HepG2 (cell line): Measurements from ENCODE around the gene SEBOX.

Experiments used
- ARID4A ChIP-seq: sonication (generic); formaldehyde crosslinking; IDR thresholded peaks from 2 replicates; pipeline ENCODE4 v1.5.0; 2020; ENCODE audit warnings: mild to moderate bottlenecking, missing genetic modification reagents, borderline replicate concordance
- BHLHE40 ChIP-seq: IDR thresholded peaks from 2 replicates; pipeline ENCODE4 v1.6.1; 2011; ENCODE audit warnings: low read length, improper control_type of control experiment
- CBX5 ChIP-seq: sonication (generic); formaldehyde crosslinking; IDR thresholded peaks from 2 replicates; pipeline ENCODE4 v1.4.0; 2020; ENCODE audit warnings: missing genetic modification reagents, borderline replicate concordance
- EZH2 ChIP-seq: conservative IDR thresholded peaks from 2 replicates; pipeline ENCODE4 v1.6.1; 2012; ENCODE audit warnings: mild to moderate bottlenecking, low read depth, low read length, moderate library complexity
- MTF1 ChIP-seq: sonication (generic); formaldehyde crosslinking; IDR thresholded peaks from 2 replicates; pipeline ENCODE4 v1.5.0; 2020; ENCODE audit warnings: missing genetic modification reagents
- PHF5A ChIP-seq: IDR thresholded peaks from one replicate; pipeline ENCODE4 v1.6.1; 2018; ENCODE audit warnings: low read depth, missing genetic modification reagents; ENCODE audit not compliant: unreplicated experiment
- RFXAP ChIP-seq: sonication (generic); formaldehyde crosslinking; IDR thresholded peaks from 2 replicates; pipeline ENCODE4 v1.4.0; 2020; ENCODE audit warnings: missing genetic modification reagents, borderline replicate concordance
- SETDB1 ChIP-seq: sonication (generic); formaldehyde crosslinking; IDR thresholded peaks from 2 replicates; pipeline ENCODE4 v1.5.1; 2020; ENCODE audit warnings: missing genetic modification reagents, mild to moderate bottlenecking, borderline replicate concordance
- TCF7 ChIP-seq: sonication (generic); IDR thresholded peaks from 2 replicates; pipeline ENCODE4 v1.6.1; 2016; ENCODE audit warnings: antibody characterized with exemption, low read depth
- YY1 ChIP-seq: IDR thresholded peaks from 2 replicates; pipeline ENCODE4 v1.6.1; 2011; ENCODE audit warnings: low read length, low read depth, moderate library complexity, mild to moderate bottlenecking; ENCODE audit not compliant: insufficient read depth, insufficient replicate concordance
- TF ChIP-seq, protein P1 (sequence below), 2 experiments: IDR thresholded peaks; 2 replicates each; pipeline ENCODE4 v1.6.1; 2011 to 2012; ENCODE audit warnings: low read length in 2 of 2, borderline replicate concordance in 1 of 2, low read depth in 1 of 2, mild to moderate bottlenecking in 1 of 2, moderate library complexity in 1 of 2
- TF ChIP-seq, protein P2 (sequence below): sonication (generic); formaldehyde crosslinking; IDR thresholded peaks from one replicate; pipeline ENCODE4 v1.5.1; 2020; ENCODE audit warnings: mild to moderate bottlenecking, missing genetic modification reagents; ENCODE audit errors: not compliant biosample characterization
- TF ChIP-seq, protein P3 (sequence below): sonication (generic); formaldehyde crosslinking; IDR thresholded peaks from 2 replicates; pipeline ENCODE4 v1.8.1; 2022; ENCODE audit warnings: low read depth, mild to moderate bottlenecking, missing genetic modification reagents

GRCh38 chr17:28404461-28404811 is 39.4 kb upstream of the SEBOX start:
- TF ChIP-seq BHLHE40 = no peak
- TF ChIP-seq, protein P1, sequence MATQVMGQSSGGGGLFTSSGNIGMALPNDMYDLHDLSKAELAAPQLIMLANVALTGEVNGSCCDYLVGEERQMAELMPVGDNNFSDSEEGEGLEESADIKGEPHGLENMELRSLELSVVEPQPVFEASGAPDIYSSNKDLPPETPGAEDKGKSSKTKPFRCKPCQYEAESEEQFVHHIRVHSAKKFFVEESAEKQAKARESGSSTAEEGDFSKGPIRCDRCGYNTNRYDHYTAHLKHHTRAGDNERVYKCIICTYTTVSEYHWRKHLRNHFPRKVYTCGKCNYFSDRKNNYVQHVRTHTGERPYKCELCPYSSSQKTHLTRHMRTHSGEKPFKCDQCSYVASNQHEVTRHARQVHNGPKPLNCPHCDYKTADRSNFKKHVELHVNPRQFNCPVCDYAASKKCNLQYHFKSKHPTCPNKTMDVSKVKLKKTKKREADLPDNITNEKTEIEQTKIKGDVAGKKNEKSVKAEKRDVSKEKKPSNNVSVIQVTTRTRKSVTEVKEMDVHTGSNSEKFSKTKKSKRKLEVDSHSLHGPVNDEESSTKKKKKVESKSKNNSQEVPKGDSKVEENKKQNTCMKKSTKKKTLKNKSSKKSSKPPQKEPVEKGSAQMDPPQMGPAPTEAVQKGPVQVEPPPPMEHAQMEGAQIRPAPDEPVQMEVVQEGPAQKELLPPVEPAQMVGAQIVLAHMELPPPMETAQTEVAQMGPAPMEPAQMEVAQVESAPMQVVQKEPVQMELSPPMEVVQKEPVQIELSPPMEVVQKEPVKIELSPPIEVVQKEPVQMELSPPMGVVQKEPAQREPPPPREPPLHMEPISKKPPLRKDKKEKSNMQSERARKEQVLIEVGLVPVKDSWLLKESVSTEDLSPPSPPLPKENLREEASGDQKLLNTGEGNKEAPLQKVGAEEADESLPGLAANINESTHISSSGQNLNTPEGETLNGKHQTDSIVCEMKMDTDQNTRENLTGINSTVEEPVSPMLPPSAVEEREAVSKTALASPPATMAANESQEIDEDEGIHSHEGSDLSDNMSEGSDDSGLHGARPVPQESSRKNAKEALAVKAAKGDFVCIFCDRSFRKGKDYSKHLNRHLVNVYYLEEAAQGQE (IDR thresholded peaks at IDR 0.05; ENCODE audit: borderline replicate concordance in 1 of 2, low read depth in 1 of 2, low read length in 2 of 2) = no peak
- TF ChIP-seq, protein P2, sequence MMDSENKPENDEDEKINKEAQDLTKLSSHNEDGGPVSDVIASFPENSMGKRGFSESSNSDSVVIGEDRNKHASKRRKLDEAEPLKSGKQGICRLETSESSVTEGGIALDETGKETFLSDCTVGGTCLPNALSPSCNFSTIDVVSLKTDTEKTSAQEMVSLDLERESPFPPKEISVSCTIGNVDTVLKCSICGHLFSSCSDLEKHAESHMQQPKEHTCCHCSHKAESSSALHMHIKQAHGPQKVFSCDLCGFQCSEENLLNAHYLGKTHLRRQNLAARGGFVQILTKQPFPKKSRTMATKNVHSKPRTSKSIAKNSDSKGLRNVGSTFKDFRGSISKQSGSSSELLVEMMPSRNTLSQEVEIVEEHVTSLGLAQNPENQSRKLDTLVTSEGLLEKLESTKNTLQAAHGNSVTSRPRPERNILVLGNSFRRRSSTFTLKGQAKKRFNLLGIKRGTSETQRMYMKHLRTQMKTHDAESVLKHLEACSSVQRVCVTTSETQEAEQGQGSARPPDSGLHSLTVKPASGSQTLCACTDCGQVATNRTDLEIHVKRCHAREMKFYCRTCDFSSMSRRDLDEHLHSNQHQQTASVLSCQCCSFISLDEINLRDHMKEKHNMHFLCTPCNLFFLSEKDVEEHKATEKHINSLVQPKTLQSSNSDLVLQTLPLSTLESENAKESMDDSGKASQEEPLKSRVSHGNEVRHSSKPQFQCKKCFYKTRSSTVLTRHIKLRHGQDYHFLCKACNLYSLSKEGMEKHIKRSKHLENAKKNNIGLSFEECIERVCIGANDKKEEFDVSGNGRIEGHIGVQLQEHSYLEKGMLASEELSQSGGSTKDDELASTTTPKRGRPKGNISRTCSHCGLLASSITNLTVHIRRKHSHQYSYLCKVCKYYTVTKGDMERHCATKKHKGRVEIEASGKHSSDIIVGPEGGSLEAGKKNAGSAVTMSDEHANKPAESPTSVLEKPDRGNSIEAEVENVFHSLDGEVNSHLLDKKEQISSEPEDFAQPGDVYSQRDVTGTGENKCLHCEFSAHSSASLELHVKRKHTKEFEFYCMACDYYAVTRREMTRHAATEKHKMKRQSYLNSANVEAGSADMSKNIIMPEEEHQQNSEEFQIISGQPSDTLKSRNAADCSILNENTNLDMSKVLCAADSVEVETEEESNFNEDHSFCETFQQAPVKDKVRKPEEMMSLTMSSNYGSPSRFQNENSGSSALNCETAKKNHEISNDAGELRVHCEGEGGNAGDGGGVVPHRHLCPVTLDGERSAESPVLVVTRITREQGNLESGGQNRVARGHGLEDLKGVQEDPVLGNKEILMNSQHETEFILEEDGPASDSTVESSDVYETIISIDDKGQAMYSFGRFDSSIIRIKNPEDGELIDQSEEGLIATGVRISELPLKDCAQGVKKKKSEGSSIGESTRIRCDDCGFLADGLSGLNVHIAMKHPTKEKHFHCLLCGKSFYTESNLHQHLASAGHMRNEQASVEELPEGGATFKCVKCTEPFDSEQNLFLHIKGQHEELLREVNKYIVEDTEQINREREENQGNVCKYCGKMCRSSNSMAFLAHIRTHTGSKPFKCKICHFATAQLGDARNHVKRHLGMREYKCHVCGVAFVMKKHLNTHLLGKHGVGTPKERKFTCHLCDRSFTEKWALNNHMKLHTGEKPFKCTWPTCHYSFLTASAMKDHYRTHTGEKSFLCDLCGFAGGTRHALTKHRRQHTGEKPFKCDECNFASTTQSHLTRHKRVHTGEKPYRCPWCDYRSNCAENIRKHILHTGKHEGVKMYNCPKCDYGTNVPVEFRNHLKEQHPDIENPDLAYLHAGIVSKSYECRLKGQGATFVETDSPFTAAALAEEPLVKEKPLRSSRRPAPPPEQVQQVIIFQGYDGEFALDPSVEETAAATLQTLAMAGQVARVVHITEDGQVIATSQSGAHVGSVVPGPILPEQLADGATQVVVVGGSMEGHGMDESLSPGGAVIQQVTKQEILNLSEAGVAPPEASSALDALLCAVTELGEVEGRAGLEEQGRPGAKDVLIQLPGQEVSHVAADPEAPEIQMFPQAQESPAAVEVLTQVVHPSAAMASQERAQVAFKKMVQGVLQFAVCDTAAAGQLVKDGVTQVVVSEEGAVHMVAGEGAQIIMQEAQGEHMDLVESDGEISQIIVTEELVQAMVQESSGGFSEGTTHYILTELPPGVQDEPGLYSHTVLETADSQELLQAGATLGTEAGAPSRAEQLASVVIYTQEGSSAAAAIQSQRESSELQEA = no peak
- no peak for TF ChIP-seq YY1
- TF ChIP-seq, protein P3, sequence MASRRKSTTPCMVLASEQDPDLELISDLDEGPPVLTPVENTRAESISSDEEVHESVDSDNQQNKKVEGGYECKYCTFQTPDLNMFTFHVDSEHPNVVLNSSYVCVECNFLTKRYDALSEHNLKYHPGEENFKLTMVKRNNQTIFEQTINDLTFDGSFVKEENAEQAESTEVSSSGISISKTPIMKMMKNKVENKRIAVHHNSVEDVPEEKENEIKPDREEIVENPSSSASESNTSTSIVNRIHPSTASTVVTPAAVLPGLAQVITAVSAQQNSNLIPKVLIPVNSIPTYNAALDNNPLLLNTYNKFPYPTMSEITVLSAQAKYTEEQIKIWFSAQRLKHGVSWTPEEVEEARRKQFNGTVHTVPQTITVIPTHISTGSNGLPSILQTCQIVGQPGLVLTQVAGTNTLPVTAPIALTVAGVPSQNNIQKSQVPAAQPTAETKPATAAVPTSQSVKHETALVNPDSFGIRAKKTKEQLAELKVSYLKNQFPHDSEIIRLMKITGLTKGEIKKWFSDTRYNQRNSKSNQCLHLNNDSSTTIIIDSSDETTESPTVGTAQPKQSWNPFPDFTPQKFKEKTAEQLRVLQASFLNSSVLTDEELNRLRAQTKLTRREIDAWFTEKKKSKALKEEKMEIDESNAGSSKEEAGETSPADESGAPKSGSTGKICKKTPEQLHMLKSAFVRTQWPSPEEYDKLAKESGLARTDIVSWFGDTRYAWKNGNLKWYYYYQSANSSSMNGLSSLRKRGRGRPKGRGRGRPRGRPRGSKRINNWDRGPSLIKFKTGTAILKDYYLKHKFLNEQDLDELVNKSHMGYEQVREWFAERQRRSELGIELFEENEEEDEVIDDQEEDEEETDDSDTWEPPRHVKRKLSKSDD (CRISPR knock-in tag) = no peak
- 0 out of 2 replicates have a peak, but pooled peaks have one; percentile 11 for TF ChIP-seq CBX5 (CRISPR knock-in tag)
- TF ChIP-seq ARID4A = no peak
- no peak for TF ChIP-seq SETDB1 (CRISPR knock-in tag)
- no peak for TF ChIP-seq PHF5A (CRISPR knock-in tag)
- no peak for TF ChIP-seq RFXAP (CRISPR knock-in tag)
- no peak for TF ChIP-seq MTF1 (CRISPR knock-in tag)
- no peak for TF ChIP-seq TCF7
- no peak for TF ChIP-seq EZH2
